ENCODE data around the gene REX1BD.

Gene REX1BD

DNA sequence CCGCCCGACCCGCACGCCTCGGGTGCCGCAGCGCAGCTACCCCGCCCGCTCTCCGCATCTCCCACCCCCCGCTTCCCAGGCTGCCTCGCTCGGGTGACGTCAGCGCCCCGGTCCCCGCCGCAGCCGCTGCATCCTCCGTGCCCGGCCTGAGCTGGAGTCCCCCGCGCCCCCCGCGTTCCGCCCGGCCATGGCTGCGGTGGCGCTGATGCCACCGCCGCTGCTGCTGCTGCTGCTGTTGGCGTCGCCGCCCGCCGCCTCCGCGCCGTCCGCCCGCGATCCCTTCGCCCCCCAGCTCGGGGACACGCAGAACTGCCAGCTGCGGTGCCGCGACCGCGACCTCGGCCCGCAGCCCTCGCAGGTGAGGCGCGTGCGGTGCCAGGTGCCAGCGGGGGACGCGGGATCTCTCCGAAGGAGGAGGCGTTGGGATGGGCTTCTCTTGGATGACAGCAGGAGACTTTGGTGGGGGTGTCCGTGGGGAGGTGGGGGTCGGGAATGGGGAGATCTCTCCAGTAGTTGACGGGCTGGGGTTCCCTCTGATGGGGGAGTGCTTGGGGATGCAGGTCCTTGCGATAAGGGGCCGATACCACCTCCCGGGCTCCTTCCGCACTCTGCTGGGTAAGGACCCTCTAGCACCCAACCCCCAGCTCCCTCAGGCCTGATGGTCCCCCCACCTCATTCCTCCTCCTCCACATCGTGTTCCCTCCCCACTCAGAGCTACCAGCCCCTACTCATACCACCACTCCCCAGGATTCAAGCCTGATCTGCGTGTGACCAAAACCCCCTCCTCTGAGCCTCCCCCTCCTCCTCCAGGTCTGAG is 24.4 kb downstream of the REX1BD start, which contains the start of gene TMEM59L:
Gene TMEM59L, plus strand, starts transcription at position 99 of the 817 bp plus-strand sequence. Its CDS starts 89 bp downstream, at position 188.
- DNase-seq (ENCODE audit: extremely low read depth in 1 of 2, low read depth in 1 of 2), result no peak

DNA sequence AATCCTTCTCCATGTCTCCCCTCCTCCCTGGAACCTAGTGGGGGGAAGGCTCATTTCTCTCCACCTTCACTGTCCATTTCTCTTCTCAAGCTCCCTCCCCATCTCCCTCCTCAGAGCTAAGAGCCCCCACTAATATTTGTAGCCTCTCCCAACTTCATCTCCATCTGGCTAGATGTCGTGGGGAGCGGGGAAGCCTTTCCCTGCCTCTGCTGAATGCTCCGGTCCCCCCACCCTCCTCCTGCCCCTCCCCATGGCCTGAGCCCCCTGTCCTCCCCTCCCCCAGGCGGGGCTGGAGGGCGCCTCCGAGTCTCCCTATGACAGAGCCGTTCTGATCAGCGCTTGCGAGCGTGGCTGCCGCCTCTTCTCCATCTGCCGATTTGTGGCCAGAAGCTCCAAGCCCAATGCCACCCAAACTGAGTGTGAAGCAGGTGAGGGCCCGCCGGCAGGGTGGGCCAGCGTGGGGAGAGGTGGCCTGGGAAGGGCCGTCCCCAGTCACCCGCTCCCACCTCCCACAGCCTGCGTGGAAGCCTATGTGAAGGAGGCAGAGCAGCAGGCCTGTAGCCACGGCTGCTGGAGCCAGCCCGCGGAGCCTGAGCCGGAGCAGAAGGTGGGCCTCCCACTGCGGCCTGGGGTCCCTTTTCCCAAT is 25.1 kb downstream of the REX1BD start:
- no peak for DNase-seq (ENCODE audit: extremely low read depth in 1 of 2, low read depth in 1 of 2)

DNA sequence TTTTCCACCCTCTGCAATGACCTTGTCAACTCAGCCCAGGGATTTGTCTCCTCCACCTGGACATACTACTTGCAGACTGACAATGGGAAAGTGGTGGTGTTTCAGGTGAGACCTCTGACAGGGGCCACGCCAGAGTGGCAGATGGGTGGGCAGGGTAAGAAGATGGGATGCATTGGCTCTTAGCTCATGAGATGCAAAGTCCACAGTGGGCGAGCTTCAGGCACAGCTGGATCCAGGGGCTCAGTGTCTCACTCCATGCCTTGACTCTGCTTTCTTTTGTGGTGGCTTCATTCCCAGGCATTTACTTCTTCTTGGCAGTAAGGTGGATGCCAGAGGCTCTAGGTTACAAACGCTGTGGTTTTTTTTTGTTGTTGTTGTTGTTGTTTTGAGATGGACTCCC is 27.4 kb downstream of the REX1BD start:
- no peak for DNase-seq (ENCODE audit: extremely low read depth in 1 of 2, low read depth in 1 of 2)

DNA sequence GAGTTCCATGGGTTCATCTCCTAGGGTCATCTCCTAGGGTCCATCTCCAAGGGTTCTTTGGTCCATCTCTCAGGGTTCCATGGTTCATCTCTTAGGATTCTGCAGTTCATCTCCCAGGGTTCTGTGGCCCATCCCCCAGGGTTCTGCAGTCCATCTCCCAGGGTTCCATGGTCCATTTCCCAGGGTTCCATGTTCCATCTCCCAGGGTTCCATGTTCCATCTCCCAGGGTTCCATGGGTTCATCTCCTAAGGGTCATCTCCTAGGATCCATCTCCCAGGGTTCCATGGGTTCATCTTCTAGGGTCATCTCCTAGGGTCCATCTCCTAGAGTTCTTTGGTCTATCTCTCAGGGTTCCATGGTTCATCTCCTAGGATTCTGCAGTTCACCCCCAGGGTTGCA is 29.0 kb downstream of the REX1BD start:
- no peak for DNase-seq (ENCODE audit: extremely low read depth in 1 of 2, low read depth in 1 of 2)

DNA sequence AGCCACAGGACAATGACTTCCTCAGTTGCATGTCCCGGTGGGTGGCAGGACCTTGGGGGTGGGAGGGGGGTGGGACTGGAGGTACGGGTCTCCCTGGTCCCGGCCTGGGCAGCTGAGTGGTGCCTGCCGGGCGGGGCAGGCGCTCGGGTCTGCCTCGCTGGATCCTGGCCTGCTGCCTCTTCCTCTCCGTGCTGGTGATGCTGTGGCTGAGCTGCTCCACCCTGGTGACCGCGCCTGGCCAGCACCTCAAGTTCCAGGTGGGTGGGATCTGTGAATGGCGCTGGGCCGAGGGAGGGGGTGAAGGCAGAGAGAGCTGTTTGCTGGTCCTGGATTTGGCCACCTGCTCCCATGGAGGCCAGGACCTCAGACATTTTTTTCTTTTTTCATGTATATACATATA is 29.6 kb downstream of the REX1BD start:
- DNase-seq (ENCODE audit: extremely low read depth in 1 of 2, low read depth in 1 of 2), result no peak

DNA sequence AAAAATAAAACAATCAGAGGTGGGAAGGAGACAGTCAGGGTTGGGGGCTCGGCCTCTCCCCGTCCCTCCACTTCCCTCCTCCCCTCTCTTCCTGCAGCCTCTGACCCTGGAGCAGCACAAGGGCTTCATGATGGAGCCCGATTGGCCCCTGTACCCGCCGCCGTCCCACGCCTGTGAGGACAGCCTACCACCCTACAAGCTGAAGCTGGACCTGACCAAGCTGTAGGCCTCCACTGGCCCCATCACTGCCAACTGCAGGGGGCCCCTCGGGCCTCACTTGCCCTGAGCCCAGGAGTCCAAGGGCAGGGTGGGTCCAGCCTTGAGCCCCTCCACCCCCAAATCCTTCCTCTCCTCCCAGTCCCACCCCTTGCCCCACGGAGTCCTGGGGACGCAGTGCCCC is 31.7 kb downstream of the REX1BD start:
- DNase-seq (ENCODE audit: extremely low read depth in 1 of 2, low read depth in 1 of 2), result no peak

DNA sequence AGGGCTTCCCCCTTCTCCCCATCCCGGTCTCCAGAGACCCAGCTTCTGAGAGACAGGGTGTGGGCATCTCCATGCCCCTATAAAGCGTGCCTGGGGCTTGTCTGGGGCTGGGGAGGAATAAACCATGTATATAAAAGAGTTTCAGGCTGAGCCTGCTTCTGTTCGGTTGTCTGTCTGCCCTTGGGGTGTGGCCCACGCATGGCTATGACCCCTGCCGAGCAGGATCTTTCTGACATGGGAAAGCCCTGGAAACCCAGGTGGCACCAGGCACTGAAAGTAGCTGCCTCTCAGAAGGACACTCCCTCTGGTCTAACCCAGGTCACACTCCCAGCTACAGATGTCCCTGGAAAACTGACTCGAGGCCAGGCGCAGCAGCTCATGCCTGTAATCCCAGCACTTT is 32.3 kb downstream of the REX1BD start:
- DNase-seq (ENCODE audit: extremely low read depth in 1 of 2, low read depth in 1 of 2), result no peak

DNA sequence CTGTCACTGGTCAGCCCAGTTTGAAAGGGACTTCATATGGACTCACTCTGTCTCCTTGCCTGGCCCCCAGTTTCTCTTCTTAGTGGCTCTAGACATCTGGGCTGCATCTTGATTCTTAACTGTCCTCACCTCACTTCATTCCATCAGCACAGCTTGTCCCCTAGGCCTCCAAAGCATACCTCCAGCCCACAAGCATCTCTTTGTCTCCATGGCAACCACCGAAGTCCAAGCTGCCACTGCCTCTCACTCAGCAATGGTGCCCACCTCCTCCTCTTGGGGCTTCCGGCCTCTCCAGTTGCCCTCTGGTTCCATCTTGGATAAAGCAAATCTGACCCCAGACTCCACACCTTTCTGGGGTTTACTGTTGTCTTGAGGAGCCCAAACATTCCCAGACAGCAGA is 38.3 kb downstream of the REX1BD start:
- DNase-seq (ENCODE audit: extremely low read depth in 1 of 2, low read depth in 1 of 2), result no peak

DNA sequence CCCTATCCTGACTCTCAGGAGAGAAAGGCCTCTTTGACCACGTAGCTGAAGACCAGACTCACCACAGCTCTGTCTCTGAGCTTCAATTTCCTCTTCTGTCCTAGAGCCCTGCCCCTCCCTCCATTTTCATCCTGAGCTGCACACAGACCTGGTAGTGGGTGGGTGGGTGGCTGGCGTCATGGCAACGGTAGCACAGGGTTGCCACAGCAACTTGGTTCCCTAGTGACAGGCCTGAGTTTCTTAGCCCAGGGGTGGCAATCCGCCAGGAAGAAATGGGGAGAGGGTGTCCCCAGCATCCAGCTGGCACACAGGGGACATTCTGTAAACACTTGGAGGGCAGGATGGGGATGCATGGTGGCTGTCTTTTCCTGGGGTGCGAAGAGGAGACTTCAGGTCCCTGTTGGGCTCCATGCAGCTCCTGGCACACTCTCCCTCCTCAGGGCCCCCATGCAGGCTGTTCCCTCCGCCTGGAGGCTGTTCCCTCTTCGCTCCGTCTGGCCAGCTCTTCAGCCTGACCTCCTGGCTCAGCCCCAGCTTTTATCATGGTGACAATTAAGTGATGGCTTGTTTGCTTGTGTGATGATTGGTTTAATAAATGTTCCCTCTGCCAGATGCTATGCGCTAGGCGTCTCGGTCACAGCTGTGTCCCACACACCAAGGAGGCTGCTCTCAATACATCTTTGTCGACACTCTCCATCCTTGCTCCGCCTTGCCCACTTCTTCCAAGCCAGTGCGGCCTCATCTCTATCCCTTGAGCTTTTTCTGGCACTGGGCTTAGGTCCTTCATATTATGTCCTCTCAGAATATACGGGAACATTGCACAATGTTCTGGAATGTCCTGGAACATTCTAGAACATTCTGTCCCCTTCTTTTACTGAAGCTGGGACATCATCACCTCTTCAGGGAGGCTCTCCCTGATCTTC is 40.8 kb downstream of the REX1BD start:
- no peak for DNase-seq (ENCODE audit: extremely low read depth in 1 of 2, low read depth in 1 of 2)

DNA sequence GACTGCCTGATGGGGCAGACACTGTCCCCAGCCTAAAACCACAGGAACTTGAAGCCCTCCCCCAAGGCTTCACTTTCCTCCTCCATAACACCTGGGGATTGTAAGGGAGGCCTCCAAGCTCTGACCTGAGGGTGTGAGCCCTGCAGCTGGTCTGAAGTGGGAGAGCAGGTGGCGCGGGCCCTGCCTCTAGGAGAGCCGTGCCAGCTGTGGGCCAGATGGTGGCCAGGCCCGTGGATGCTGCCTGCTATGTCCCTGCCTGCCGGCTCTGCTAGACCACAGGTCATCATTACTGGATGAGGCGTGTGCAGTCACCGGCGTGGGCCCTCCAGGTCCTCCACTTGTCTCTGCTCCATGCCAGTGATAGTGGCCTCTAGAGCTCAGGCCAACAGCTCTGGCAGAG is 44.7 kb downstream of the REX1BD start:
- no peak for DNase-seq (ENCODE audit: extremely low read depth in 1 of 2, low read depth in 1 of 2)

DNA sequence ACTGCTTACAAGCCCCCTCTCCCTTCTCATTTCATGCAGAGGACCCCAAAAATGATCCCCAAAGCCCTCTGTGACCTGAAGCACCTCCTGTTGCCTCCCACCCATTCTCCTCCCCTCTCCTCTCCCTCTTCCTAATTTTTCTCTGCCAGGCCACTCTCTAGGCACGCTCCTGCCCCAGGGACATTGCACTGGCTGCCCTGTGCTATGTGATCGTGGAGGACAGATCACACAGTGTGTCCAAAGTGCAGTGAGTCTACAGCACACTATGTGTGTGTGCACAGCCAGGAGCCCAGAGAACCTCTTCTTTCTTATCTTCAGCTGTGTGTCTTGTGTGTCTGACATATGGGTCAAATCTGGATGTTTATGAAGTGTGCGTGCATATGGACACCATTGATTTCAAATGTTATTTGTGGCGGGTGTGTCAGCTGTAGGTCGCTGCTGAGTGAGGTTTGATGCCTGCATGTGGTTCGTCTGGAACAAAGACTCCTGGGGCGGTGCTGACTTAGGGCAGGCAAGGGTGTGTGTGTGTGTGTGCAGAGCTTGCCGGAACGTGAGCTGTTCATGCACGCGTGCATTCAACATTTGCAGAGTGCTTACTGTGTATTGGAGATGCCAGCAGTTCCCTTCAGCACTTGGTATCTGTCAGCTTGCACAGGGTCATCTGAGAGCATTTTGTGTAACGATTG is 46.2 kb downstream of the REX1BD start:
- no peak for DNase-seq (ENCODE audit: extremely low read depth in 1 of 2, low read depth in 1 of 2)

DNA sequence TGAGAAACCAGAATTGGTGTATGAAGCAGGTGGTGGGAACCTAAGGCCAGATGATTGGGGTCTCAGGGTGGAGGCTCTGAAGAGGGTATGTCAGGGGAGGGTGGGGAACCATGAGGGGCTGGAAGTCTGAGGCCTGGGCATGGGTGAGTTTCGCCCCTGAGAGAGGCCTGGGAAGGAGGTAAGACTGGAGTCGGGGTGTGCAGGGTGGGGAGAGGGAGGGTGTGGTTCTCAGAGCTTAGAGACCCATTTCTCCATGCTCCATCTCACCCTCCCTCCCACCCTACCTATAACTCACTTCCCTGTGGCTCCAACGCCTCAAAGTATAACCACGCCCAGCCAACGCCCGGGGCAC is 47.2 kb downstream of the REX1BD start:
- DNase-seq (ENCODE audit: extremely low read depth in 1 of 2, low read depth in 1 of 2), result no peak

DNA sequence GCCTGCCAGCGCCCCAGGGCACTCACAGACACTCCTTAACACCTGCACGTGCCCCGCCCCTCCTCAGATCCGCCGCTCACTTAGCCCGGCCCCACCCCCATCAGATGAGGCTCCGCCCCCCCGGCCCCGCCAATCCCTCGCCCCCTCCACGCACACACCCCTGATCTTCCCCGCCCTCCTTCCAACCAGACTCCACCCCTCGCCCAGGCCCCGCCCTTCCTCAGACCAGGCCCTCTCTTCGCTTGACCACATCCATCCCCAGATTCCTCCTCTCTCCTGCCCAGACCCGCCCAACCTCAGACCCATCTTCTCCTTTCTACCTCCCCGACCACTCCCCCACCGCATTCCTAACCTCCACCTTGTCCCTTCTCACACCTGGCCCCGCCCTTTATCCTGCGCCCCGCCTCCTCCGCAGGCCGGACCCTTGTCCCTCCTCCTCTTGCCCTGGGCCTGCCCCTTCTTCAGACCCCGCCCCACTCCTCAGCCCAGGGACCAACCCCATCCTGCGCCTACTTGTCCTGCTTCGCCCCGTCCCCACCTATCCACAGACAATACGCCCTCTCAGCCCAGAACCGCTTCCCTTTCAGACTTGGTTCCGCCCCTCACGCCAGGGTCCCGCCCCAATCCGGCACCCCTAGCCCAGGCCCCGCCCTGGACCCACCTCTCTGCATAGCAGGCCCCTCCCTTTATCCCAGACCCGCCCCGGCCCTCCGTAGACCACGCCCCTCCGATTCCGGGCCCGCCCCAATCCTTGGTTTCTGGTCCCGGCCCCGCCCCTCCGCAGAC is 47.8 kb downstream of the REX1BD start:
- DNase-seq (ENCODE audit: extremely low read depth in 1 of 2, low read depth in 1 of 2), result peak; percentile 96 to 98

DNA sequence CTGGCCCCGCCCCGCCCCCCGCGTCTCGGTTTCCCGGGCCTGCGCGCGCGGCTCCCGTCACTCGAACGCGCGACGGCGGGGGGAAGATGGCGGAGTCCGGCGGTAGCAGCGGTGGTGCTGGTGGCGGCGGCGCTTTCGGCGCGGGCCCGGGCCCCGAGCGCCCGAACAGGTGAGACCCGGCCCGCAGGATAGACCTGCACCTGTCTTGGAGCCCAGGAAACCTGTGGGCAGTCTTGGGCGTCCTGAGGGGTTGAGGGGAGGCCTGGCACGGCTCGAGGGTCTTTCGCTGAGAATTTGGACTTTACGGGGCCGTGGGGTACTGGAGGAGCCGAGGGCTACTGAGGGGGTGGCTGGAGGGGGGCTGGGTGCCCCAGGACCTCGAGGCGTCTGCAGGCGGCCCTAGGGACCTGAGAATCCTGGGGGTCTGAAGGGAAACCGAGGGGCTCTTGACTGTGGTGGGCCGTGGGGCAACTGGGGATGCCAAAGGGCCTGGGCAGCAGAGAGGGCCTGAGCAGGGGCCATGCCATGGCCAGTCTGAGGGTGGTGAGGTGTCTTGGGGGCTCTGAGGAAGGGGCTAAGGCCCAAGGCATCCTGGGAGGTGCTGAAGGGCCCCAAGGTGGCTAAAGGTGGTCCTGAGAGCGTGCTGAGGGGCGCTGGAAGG is 48.5 kb downstream of the REX1BD start, which contains the start of gene KLHL26:
Gene KLHL26, plus strand, starts transcription at position 60 of the 661 bp plus-strand sequence. Its CDS starts 27 bp downstream, at position 87.
- DNase-seq (ENCODE audit: extremely low read depth in 1 of 2, low read depth in 1 of 2), result no peak

DNA sequence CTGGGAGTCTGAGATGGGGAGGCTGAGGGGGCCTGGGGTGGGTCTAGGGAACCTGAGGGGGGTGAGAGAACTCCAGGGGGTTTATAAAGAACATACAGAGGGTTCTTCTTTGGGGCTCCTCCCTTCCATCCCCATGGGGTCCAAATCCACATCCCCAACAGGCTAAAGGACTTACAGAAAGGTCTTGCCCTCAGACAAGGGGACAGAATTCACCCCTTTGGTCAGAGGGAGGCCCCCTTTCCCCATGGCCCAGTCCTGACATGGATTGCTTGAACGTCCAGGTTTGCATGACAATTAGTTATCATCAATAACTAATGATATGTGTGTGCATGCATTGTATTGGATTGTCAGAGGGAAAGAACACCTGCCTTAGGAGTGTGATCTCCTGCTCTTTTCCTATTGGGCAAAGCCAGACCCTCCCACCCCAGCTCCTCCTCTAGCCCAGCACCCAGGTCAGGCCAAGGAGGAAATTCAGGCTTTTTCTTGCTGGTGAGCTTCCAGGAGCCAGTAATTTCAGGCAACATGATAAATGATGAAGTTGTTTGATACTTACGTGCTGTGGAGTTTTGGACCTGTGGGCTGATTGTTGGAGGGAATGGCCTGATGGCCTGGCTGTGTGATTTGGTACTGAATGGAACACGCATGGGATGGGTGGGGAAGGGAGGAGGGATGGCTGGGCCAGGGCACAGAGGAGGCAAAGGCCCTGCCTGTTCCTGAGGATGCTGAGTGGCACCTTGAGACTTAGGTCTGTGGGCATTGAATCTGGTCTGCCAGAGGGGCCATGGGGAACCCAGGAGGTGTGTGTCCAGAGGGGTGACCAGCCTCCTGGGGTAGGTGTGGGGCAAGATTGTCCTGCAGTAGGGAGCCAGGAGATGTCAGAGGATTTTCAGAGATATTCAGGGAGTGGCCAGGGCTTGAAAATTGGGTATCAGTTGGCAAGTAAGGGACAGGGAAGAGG is 49.4 kb downstream of the REX1BD start:
- DNase-seq (ENCODE audit: extremely low read depth in 1 of 2, low read depth in 1 of 2), result no peak

DNA sequence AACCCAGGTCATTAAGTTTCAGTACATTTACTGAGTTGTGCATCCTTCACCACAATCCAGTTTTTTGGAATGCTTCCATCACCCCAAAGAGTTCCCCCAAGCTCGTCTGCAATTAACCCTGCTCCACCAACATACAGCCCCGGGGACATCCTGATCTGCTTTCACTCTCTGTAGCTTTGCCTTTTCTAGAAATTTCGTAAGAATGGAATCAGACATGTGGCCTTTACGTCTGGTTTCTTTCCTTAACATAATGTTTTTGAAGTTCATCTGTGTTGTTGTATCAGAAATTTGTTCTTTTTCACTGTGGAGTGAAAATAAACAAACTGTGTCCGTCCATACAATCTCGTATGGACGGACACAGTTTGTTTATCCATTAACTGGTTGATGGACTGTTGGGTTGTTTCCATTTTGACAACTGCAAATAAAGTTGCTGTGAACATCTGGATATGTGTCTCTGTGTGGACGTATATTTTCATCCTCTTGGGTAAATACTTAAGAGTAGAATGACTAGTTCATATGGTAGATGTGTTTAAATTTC is 51.2 kb downstream of the REX1BD start:
- no peak for DNase-seq (ENCODE audit: extremely low read depth in 1 of 2, low read depth in 1 of 2)
